SJCRH30 (cell line): ENCODE results near the gene NFKB2. TPM values are rescaled to one million over a fixed set of nuclear protein-coding genes. Genes with fewer than 3 reads are reported as not detected.

ENCODE experiments used
- DNase-seq, 2 experiments: peaks; one replicate each; pipeline ENCODE4 v3.0.0-alpha.2; 2015 to 2020
- H3K27ac ChIP-seq: fragments of 250-450 bp; sonication (Bioruptor Pico); 2 replicates; pipeline ENCODE4 v1.5.1; 2020; ENCODE audit warnings: mild to moderate bottlenecking, moderate library complexity
- H3K27me3 ChIP-seq: fragments of 250-450 bp; sonication (Bioruptor Pico); 2 replicates; pipeline ENCODE4 v1.5.1; 2020; ENCODE audit warnings: mild to moderate bottlenecking, moderate library complexity
- H3K36me3 ChIP-seq: fragments of 250-450 bp; sonication (Bioruptor Pico); 2 replicates; pipeline ENCODE4 v1.5.1; 2020; ENCODE audit warnings: mild to moderate bottlenecking, moderate library complexity
- H3K4me1 ChIP-seq: fragments of 250-450 bp; sonication (Bioruptor Pico); 2 replicates; pipeline ENCODE4 v1.5.1; 2020; ENCODE audit warnings: mild to moderate bottlenecking, moderate library complexity
- H3K4me3 ChIP-seq: fragments of 250-450 bp; sonication (Bioruptor Pico); 2 replicates; pipeline ENCODE4 v1.5.1; 2020; ENCODE audit warnings: mild to moderate bottlenecking, moderate library complexity
- H3K9me3 ChIP-seq: fragments of 250-450 bp; sonication (Bioruptor Pico); replicated peaks from 2 replicates; pipeline ENCODE4 v1.5.1; 2020; ENCODE audit warnings: mild to moderate bottlenecking, moderate library complexity
- total RNA-seq: library from RNA; depleted of rRNA; stranded (reverse); fragments of >200 nt; shearing (Covaris generic); gene quantifications from 2 replicates; pipeline ENCODE4 v1.2.3, GENCODE V29; 2014

Gene NFKB2
- total RNA-seq, 1 experiment from 2014 or later: 25.3 TPM

- Histone ChIP-seq H3K9me3 (no peaks in the 10 kb centered on the region), H3K27ac (no peak overlapping the region), H3K36me3 (no peaks in the 10 kb centered on the region), H3K4me3 (no peak overlapping the region), H3K27me3 (peaks cover 22% of the 10 kb centered on the region), H3K4me1 (peaks cover 3% of the 10 kb centered on the region; the same call in 1 of the 2 replicates)
- no peak for DNase-seq
Observed at GRCh38 chr10:102434394-102435132, 39.1 kb downstream of the NFKB2 start.

DNA sequence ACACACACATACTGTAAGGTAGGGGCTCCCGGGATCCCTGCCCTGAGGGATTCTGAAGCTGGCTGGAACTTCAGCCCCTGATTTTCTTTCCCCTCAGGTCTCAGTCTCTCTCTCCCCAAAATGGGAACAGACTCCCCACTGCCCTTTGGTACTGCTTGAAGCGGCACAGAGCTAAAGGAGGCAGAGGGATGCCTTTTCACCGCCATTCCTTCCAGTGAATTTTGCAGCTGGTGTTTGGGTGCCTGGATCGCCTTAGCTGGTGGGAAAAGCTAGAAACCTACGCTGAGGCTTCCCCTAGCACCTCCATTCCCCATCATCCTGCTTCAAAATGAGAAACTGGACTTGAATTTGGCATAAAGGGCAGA, 39.6 kb downstream of the NFKB2 start:
- no peak for DNase-seq
- no peak overlapping the region for H3K4me3 ChIP-seq
- peaks cover 3% of the 10 kb centered on the region; the same call in 1 of the 2 replicates for H3K4me1 ChIP-seq
- H3K27ac ChIP-seq: no peak overlapping the region
- H3K9me3 ChIP-seq: no peaks in the 10 kb centered on the region
- H3K36me3 ChIP-seq: no peaks in the 10 kb centered on the region
- H3K27me3 ChIP-seq: peaks cover 24% of the 10 kb centered on the region

- no peak for DNase-seq
- Histone ChIP-seq H3K4me1 (peaks cover 6% of the 10 kb centered on the region; the same call in 1 of the 2 replicates), H3K9me3 (no peaks in the 10 kb centered on the region), H3K27me3 (peaks cover 24% of the 10 kb centered on the region), H3K27ac (no peak overlapping the region), H3K36me3 (no peaks in the 10 kb centered on the region), H3K4me3 (no peak overlapping the region)
Observed at GRCh38 chr10:102435529-102436233, 40.2 kb downstream of the NFKB2 start.

DNA sequence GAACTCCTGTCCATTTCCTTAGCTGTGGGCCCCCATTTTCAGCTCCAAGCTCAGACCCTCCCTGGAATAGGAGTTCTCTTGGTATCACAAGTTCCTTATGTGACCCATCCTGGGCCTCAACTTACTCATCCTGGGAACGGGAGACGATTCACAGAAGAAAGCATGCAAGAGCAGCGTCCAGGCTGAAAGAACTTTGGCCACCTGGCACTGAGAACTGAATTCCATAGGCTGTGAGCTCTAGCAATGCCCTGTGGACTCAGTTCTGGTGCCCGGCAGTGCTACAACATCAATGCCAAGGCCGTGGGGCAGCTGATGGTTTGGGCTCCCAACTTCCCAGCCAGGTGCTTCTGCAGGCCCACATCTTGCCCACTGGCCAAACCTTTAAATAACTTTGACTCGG, 40.8 kb downstream of the NFKB2 start:
- Histone ChIP-seq H3K36me3 (no peaks in the 10 kb centered on the region), H3K27ac (no peak overlapping the region), H3K4me3 (no peak overlapping the region), H3K4me1 (peaks cover 6% of the 10 kb centered on the region; the same call in 1 of the 2 replicates), H3K27me3 (peaks cover 24% of the 10 kb centered on the region), H3K9me3 (no peaks in the 10 kb centered on the region)
- no peak for DNase-seq

DNA sequence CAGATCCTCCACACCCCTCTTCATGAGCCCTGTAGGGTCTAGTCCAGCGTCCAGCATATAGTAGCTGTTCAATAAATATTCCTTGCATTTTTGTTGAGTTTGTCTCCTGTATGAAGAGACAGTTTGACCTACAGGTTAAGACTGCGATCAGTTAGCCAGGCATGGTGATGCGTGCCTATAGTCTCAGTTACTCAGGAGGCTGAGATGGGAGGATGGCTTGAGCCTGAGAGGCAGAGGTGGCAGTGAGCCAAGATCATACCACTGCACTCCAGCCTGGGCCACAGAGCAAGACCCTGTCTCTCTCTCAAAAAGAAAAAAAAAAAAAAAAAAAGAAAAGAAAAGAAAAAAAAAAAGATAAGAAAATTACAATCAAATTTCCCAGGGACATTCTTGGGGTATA, 42.0 kb downstream of the NFKB2 start:
- Histone ChIP-seq H3K27me3 (peaks cover 27% of the 10 kb centered on the region), H3K27ac (no peak overlapping the region), H3K9me3 (no peaks in the 10 kb centered on the region), H3K36me3 (no peaks in the 10 kb centered on the region), H3K4me1 (0 out of 2 replicates have a peak, but pooled peaks cover 3% of the 10 kb centered on the region), H3K4me3 (no peak overlapping the region)
- DNase-seq: no peak

DNA sequence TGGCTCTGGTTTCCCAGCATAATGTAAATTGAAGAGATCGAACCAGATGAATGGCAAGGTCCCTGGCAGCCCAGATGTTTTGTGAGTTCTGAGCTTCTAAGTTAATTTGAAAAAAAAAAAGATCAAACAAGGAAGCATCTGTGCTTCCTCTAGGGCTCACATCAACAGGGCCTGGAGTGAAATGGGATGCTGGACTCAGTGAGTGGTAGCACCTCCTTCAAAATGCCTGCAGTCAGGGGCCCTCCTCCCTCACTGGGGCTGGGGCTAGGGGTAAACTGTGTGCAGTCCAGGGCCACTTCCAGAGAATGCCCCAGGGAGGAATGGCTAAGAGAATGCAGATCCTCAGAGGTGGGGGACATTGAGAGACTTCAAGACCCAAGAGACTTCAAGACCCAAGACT, 42.9 kb downstream of the NFKB2 start:
- no peaks in the 10 kb centered on the region for H3K36me3 ChIP-seq
- 0 out of 2 replicates have a peak, but pooled peaks cover 3% of the 10 kb centered on the region for H3K4me1 ChIP-seq
- no peak for DNase-seq
- H3K4me3 ChIP-seq: no peak overlapping the region
- H3K27ac ChIP-seq: no peak overlapping the region
- peaks cover 27% of the 10 kb centered on the region for H3K27me3 ChIP-seq
- H3K9me3 ChIP-seq: no peaks in the 10 kb centered on the region

DNA sequence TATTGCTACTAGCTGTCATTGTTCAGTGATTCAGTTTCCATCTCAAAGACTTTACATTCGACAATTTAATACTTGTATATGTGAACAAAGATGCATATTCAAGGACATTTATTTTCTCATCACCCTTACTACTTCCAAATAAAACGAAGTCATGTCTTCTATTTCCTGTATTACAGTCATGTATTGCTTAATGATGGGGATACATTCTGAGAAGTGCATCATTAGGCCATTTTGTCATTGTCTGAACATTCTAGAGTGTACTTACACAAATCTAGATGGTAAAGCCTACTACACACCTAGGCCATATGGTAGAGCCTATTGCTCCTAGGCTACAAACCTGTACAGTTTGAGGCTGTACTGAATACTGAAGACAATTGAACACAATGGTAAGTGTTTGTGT, 49.3 kb downstream of the NFKB2 start:
- no peak for DNase-seq
- no peaks in the 10 kb centered on the region for H3K9me3 ChIP-seq
- H3K4me3 ChIP-seq: no peak overlapping the region
- peaks cover 7% of the 10 kb centered on the region; the same call in 1 of the 2 replicates for H3K4me1 ChIP-seq
- H3K36me3 ChIP-seq: no peaks in the 10 kb centered on the region
- peaks cover 3% of the 10 kb centered on the region; the same call in 1 of the 2 replicates for H3K27me3 ChIP-seq
- no peak overlapping the region for H3K27ac ChIP-seq

DNA sequence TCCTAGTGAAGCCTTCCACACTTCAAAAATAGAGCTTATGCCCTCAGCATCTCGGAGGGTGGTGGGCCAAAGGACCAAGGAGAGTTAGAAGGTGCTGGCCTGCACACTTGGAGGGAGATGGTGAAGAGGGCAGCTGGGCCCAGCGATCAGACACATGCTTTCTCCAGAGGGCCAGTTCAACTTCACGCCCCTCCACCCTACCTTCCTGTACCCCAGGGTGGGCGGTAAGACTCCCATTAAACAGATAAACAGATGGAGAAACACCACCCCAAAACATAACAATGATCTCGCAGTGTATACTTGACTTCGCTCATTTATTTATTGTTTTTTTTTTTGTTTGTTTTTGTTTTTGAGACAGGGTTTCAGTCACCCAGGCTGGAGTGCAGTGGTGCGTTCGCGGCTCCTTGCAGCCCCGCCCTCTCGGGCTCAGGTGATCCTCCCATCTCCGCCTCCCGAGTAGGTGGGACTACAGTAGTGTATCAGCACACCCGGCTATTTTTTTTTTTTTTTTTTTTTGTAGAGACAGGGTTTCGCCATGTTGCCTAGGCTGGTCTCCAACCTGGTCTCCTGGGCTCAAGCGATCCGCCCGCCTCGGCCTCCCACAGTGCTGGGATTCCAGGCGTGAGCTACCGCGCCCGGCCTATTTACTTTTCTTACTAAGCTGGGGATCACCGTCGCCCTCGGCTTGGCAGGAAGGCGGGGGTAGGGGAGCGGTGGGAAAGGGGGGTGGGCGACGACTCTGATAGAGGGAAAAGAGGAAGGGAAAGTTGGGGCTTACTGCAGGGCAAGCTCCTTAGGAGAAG, 54.0 kb downstream of the NFKB2 start:
- DNase-seq: peak; percentile 69 to 70
- H3K36me3 ChIP-seq: no peaks in the 10 kb centered on the region
- H3K9me3 ChIP-seq: no peaks in the 10 kb centered on the region
- peaks cover 10% of the 10 kb centered on the region for H3K4me1 ChIP-seq
- H3K27me3 ChIP-seq: no peaks in the 10 kb centered on the region
- H3K4me3 ChIP-seq: peak overlapping the region; percentile 67
- no peak overlapping the region for H3K27ac ChIP-seq

DNA sequence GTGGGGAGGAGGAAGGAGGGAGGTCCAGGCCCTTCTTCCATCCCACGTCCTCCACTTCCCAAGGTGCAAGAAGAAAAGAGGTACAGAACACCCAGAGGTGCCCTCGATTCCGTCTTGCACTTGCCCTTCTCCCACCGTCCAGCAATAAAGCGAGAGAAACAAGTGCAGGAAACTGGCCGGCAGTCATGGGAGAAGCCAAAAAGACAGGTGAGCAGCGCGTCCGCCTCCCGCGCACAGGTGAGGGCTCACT, 54.5 kb downstream of the NFKB2 start:
- no peak for DNase-seq
- H3K27me3 ChIP-seq: no peaks in the 10 kb centered on the region
- peaks cover 10% of the 10 kb centered on the region for H3K4me1 ChIP-seq
- peak overlapping the region; percentile 67 for H3K4me3 ChIP-seq
- no peaks in the 10 kb centered on the region for H3K36me3 ChIP-seq
- no peak overlapping the region for H3K27ac ChIP-seq
- no peaks in the 10 kb centered on the region for H3K9me3 ChIP-seq

DNA sequence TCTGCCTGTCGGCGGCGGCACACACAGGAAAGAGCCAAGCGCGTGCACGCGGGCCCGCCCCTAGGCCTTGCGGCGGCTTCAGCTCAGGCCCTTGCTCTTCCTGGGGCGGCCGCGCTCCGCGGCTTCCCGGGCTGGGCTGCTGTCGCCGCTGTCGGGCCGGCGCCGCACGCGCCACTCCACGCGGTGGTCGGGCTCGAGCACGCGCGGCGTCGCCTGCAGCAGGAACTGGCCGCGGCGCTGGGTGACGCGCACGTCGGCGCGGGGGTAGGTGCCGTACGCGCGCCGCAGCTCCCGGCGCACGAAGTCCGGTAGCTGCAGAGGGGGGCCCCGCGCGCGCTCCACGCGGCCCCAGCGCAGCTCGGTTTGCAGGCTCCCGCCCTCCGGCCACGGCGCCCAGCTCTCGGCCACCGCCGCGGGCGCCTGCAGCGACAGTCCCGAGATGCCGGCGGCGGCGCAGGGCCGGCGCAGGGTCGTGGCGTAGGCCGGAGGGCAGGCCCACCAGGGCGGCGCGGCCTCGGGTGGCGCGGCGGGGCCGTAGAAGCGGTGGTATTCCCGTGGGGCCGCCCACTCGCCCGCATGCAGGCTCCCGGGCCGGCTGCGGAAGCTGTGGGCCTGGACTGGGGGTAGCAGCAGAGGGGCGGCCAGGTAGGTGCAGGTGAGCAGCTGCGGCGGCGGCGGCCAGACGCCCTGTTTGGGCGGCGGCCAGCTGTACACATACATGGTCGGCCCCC, 55.0 kb downstream of the NFKB2 start:
- H3K4me1 ChIP-seq: peaks cover 10% of the 10 kb centered on the region
- H3K4me3 ChIP-seq: peak overlapping the region; percentile 67
- H3K27ac ChIP-seq: no peak overlapping the region
- H3K36me3 ChIP-seq: no peaks in the 10 kb centered on the region
- no peaks in the 10 kb centered on the region for H3K27me3 ChIP-seq
- H3K9me3 ChIP-seq: no peaks in the 10 kb centered on the region
- DNase-seq: peak; percentile 91 to 93

- H3K4me1 ChIP-seq: peaks cover 10% of the 10 kb centered on the region
- H3K9me3 ChIP-seq: no peaks in the 10 kb centered on the region
- peak; percentile 38 to 48 for DNase-seq
- no peak within 1 kb of the TSS for H3K27ac ChIP-seq
- H3K27me3 ChIP-seq: no peaks in the 10 kb centered on the region
- peak within 1 kb of the TSS; percentile 67 for H3K4me3 ChIP-seq
- no peaks in the 10 kb centered on the region for H3K36me3 ChIP-seq
Observed at GRCh38 chr10:102451105-102451969, 55.8 kb downstream of the NFKB2 start, which contains the start of gene C10orf95. C10orf95 (minus strand) TSS chr10:102451543; CDS start chr10:102451093, 450 bp downstream.
